ENCODE data around the gene TNFSF8.

TNFSF8 gene

DNA sequence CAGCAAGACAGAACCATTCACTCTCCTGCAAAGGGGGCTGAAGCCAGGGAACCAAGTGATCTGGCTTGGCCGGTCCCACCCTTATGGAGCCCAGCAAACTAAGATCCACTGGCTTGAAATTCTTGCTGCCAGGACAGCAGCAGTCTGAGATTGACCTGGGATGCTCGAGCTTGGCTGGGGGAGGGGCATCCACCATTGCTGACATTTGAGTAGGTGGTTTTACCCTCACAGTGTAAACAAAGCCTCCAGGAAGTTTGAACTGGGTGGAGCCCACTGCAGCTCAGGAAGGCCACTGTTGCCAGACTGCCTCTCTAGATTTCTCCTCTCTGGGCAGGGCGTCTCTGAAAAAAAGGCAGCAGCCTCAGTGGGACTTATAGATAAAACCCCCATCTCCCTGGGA is 60.5 kb downstream of the TNFSF8 start:
- DNase-seq (ENCODE audit: low read depth): no peak

DNA sequence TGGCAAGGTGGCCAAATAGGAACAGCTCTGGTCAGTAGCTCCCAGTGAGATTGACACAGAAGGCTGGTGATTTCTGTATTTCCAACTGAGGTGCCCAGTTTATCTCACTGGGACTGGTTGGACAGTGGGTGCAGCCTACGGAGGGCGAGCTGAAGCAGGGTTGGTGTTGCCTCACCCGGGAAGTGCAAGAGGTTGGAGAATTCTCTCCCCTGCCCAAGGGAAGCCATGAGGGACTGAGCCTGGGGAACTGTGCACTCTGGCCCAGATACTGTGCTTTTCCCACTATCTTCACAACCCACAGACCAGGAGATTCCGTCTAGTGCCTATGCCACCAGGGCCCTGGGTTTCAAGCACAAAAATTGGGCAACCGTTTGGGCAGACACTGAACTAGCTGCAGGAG is 61.0 kb downstream of the TNFSF8 start:
- no peak for DNase-seq (ENCODE audit: low read depth)

DNA sequence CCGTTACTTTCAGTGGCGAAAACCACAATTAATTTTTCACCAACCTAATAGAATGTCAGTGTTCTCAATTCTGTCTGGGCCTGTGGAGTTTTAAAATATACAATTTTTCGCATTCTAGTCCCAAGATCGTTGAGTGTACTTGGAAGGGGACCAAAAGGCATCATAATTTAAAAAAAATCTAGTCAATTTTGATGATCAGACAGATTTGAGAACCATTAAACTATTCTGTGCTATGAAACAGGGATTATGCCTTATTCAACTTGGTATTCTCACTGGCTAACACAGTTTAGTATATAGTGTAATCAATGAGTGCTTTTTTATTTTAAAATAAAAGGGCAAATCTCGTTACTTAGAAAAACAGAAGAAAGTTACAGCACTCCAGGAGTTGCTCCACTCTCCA is 63.1 kb downstream of the TNFSF8 start:
- DNase-seq (ENCODE audit: low read depth): no peak

DNA sequence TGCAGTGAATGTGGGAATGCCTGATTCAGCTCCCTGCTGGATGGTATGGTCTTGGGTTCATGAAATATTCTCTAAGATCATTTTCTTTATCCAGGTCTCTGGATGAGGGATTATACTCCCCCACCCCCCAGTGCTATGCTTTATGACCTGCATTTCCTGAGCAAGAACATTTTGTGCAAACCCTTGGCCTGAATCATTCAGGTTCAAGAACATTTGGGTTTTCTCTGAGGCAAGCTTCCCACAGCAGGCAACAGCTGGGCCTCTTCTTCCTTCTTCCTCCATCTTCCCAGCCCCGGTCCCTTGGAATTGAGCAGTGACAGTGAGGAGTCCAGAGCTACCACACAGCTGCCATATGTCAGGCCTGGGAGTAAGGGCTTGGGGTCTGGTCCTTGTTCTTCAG is 65.9 kb downstream of the TNFSF8 start:
- no peak for DNase-seq (ENCODE audit: low read depth)

DNA sequence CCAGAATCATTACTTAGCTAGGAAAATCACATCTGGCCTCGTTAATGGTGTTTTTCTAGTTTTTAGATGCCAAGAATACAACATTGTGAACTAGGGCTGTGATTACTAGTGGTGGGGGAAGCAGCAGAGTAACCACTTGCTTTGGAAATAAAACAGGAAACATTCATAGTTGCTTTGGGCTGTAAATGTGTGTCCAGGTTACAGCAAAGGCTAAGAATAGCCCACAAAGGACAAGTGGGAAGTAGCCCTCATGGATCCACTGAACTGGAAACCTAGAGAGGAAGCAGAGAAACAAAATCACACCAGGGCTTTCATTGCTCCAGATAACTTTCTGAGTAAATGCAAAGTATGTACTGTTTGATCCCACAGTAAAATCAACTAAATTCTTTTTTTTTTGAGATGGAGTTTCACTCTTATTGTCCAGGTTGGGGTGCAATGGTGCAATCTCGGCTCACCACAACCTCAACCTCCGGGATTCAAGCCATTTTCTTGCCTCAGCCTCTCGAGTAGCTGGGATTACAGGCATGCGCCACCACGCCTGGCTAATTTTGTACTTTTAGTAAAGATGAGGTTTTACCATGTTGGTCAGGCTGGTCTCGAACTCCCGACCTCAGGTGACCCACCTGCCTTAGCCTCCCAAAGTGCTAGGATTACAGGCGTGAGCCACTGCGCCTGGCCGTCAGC is 68.3 kb downstream of the TNFSF8 start:
- DNase-seq (ENCODE audit: low read depth): no peak

DNA sequence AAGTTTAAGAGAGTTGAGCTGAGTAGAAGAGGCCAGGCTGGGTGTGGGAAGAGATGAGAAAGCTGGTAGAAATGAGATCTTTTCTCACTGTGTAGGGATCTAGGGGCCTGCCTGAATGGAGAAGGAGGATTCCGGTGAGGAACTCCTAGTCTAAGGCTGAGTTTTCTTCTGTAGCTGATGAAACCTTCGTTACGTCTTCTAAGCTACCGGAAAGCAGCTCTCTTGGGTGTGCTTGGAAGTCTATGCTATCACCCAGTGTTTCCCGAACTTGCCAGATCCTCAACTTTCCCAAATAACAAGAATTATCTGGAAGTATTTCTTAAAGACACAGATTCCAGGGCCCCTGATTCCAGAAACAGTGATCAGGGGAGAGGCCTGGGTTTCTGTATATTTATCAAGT is 69.1 kb downstream of the TNFSF8 start:
- no peak for DNase-seq (ENCODE audit: low read depth)

DNA sequence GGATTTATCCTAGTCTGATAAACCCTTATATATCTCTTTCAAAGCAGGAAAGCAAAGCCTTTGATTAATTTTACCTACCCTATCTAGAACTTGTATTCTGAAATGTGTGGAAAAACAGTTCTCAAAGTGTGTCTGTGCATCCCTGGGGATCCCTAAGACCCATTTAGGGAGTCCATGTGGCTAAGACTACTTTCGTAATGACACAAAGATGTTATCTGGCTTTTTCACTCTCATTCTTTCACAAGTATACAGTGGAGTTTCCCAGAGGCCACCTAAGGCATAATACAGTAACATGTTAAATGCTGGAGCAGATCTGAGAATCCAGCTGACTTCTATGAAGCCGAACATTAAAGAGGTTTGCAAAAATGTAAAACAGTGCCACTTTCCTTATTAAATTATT is 70.2 kb downstream of the TNFSF8 start:
- DNase-seq (ENCODE audit: low read depth): no peak

DNA sequence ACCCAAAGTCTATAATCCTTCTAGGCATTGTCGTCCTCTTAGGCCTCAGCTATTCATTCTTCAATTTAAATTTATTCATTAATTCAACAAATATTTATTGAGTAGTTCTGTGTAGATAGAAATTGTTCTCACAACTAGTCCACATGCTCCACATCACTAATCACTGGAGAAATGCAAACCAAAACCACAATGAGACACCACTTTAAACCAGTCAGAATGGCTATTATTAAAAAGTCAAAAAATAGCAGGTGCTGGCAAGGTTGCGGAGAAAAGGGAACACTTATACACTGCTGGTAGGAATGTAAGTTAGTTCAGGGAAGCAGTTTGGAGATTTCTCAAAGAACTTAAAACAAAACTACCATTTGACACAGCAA is 73.5 kb downstream of the TNFSF8 start:
- no peak for DNase-seq (ENCODE audit: low read depth)

DNA sequence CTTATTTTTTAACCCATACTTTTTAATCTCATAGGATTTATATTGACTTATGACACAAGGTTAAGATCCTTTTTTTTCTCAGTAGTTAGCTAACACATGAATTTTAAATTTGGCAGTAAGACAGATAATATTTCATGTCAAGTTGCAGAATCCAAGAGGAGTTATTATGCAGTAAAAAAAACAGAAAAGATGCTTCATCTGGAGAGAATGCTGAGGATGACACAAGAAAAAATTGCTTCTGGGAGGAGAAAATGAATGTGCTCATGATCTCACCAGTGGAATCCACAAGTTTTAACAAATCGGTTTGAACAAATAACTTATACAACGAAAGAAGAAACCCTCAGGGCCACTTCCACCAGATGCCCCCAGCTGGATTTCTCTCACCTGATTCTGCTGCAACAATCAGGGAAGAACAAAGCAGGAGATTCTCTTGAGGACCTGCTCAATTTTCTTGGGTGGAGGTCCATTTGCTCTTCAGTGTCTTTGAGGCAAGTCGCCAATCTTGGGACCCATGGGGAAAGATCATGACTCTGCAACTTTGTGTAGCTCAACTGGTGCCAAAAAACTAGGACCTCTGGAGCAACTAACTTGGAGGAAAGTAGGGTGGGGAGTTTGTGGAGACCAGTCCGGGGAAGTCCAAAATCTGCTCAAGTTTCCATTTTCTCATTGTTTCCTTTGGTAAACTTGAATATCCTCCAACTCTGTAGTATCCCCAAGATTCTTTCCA is 74.0 kb downstream of the TNFSF8 start:
- no peak for DNase-seq (ENCODE audit: low read depth)

DNA sequence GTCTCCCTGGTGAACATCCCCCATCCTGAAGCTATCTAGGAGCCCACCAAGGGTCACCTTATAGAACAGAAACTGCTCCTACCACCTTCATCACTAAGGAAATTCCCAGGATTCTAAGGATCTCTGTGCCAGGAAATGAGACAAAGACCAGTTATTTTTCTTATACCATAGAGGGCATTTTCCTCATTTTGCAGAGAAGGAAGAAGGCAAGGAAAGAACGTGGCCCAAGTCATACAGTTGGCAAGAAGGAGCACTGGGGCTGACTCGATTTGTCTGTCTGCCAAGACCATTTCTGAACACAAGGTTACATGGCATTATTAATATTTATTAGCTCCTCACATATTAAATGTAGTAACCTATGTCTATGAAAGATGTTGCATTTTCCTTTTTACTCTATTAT is 74.9 kb downstream of the TNFSF8 start:
- DNase-seq (ENCODE audit: low read depth): no peak

DNA sequence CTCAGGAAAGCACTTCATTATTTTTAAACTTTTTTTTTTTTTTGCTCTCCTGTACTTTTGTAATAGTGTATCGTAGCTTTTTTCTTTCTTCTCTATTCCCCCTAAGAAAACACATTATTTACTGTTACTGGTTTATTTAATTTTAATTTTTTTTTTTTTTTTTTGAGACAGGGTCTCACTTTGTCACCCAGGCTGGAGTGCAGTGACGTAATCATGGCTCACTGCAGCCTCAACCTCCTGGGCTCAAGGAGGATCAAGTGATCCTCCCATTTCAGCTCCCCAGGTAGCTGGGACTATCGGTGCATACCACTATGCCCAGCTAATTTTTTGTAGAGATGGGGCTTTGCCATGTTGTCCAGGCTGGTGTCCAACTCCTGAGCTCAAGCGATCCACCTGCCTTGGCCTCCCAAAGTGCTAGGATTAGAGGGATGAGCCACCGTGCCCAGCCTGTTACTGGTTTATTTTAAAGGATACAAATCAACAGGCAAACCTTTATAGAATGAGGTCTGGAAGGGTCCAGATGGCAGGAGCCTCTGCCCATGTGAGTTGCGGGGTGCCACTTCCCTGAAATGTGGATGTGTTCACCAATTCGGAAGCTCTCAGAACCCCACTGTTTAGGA is 75.5 kb downstream of the TNFSF8 start:
- no peak for DNase-seq (ENCODE audit: low read depth)

DNA sequence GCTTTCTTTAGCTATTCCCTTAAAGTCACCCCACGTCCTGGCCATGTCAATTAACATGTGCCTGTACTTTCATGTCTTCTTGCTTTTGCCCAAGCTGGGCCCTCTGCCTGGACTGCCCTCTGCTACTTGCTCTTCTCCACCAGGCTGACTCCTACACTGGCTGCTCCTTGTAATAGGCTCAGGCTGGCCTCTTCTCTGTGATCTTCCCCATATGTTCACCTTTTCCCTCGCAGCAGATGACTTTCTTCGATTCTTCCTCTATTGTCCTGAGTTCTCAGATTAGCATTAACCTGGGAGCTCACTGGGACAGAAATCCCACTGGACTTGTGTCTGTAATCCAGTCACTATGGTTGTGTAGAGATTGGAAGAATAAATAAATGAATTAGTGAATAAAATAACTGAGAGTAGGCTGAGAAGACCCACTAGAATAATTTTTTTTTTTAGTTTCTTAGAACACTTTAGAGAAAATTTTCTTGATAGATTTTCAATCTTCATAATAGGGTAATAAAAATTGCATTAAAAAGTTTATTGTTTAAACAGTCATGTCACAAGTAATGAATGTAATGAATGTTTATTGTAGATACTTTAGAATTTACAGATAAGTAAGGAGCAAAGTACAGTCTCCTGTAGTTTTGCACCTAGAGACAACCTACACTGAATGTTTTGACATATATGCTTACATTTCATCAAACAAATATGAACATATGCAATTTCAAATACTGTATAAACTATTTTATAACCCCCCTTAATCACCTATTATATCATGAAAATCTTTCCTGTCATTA is 77.1 kb downstream of the TNFSF8 start:
- no peak for DNase-seq (ENCODE audit: low read depth)

DNA sequence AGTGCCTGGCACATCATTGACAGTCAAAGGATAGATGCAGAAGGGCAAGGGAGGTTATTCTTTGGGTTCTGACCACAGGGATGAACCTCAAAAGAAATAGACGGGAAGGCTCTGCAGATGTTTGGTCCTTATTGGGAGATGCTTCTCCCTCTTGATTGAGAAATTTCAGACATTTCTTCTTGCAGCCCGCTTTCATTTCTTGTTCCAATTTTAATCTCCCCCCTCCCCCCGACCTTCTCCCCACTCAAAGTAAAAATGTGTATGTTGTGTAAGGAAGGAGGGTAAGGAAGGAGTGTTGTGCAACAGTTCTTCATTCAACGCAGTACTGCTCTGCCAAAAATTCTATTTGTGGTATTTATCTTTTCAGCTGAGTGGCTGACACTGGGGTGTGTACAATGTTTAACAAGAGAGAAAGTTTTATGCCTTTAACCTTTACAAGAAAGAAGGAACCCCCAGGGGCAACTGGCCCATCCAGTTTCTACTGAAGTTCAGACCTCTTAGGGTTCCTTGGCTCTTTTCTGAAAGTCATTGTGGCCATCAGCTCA is 78.3 kb downstream of the TNFSF8 start:
- DNase-seq (ENCODE audit: low read depth): no peak

DNA sequence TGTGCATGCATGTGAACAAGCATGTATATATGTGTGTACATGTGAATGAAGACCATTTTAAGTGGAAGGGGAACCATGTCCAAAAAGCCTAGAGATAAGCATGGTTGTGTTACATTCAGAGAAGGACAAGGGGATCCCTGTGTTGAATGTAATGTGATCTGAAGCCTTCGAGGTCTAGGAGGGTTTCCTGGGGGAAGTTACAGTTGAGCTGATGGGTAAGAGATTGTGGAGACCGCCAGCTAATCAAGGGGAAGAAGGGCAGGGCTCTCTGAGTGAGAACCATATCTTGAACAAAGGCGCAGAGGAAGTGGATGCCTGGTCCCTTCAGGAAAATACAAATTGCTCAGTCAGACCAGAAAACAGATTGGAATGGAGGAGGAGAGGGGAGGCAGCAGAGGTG is 79.1 kb downstream of the TNFSF8 start:
- no peak for DNase-seq (ENCODE audit: low read depth)
